Thoracic aorta (tissue), 2 donors: ENCODE data around the gene MTPN. TPM values are rescaled to one million over a fixed set of nuclear protein-coding genes. Genes with fewer than 3 reads are reported as not detected.

Experiments
- ATAC-seq: fragments of 150-250 bp; one replicate; pipeline ENCODE4 v1.8.0; 2017; ENCODE audit warnings: low read depth; ENCODE audit not compliant: insufficient number of reproducible peaks, low FRiP score
- DNase-seq: peaks from one replicate; pipeline ENCODE4 v3.0.0-alpha.2; 2020; ENCODE audit warnings: low spot score
- H3K27ac ChIP-seq, 2 donors: fragments of 200-600 bp; sonication (generic); 1 replicate in 1 of 2; 2 replicates in 1 of 2; pipeline ENCODE4 v1.5.1; 2016; ENCODE audit warnings: mild to moderate bottlenecking in 2 of 2, moderate library complexity in 2 of 2
- H3K27me3 ChIP-seq: fragments of 200-600 bp; sonication (generic); replicated peaks from 2 replicates; pipeline ENCODE4 v1.6.0; 2016; ENCODE audit warnings: mild to moderate bottlenecking; ENCODE audit not compliant: insufficient read depth
- H3K36me3 ChIP-seq: fragments of 200-600 bp; sonication (generic); one replicate; pipeline ENCODE4 v1.5.1; 2016
- H3K4me1 ChIP-seq, 2 donors: fragments of 200-600 bp; sonication (generic); 1 replicate in 1 of 2; 2 replicates in 1 of 2; pipeline versions ENCODE4 v1.5.1 to v1.6.0; 2016; ENCODE audit warnings: low read depth in 2 of 2, mild to moderate bottlenecking in 1 of 2; ENCODE audit not compliant: control insufficient read depth in 1 of 2
- H3K4me3 ChIP-seq: fragments of 200-600 bp; sonication (generic); 2 replicates; pipeline ENCODE4 v1.5.1; 2016; ENCODE audit warnings: mild to moderate bottlenecking
- H3K9me3 ChIP-seq: fragments of 200-600 bp; sonication (generic); 2 replicates; pipeline ENCODE4 v1.5.1; 2016
- total RNA-seq, 2 donors: library from RNA; depleted of rRNA; stranded (reverse); fragments of >200 nt; gene quantifications; one replicate each; pipeline versions ENCODE4 v1.1.0 to v1.2.3, GENCODE V29; 2016
- TF ChIP-seq, protein P1 (sequence below): fragments of 200-600 bp; sonication (generic); IDR thresholded peaks from one replicate; pipeline ENCODE4 v1.5.1; 2019; ENCODE audit warnings: antibody characterized with exemption

The MTPN gene
- total RNA-seq, 2 donors from 2014 or later = 87.2 to 95.0 TPM

- no peaks in the 10 kb centered on the region for H3K36me3 ChIP-seq
These were observed 78.9 kb downstream of the MTPN start for GRCh38 chr7:135898226-135898625.

GRCh38 chr7:135894816-135895215, 82.3 kb downstream of the MTPN start:
- ATAC-seq (no peak), DNase-seq (no peak)
- H3K27me3 ChIP-seq = no peaks in the 10 kb centered on the region
- H3K9me3 ChIP-seq = no peaks in the 10 kb centered on the region
- TF ChIP-seq, protein P1, sequence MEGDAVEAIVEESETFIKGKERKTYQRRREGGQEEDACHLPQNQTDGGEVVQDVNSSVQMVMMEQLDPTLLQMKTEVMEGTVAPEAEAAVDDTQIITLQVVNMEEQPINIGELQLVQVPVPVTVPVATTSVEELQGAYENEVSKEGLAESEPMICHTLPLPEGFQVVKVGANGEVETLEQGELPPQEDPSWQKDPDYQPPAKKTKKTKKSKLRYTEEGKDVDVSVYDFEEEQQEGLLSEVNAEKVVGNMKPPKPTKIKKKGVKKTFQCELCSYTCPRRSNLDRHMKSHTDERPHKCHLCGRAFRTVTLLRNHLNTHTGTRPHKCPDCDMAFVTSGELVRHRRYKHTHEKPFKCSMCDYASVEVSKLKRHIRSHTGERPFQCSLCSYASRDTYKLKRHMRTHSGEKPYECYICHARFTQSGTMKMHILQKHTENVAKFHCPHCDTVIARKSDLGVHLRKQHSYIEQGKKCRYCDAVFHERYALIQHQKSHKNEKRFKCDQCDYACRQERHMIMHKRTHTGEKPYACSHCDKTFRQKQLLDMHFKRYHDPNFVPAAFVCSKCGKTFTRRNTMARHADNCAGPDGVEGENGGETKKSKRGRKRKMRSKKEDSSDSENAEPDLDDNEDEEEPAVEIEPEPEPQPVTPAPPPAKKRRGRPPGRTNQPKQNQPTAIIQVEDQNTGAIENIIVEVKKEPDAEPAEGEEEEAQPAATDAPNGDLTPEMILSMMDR = no peak
- H3K27ac ChIP-seq = no peak overlapping the region
- no peak overlapping the region for H3K4me3 ChIP-seq
- H3K36me3 ChIP-seq = no peaks in the 10 kb centered on the region
- no peaks in the 10 kb centered on the region for H3K4me1 ChIP-seq

More at GRCh38 chr7:135898226-135898625, 78.9 kb downstream of the MTPN start:
- Histone ChIP-seq H3K27me3 (no peaks in the 10 kb centered on the region), H3K9me3 (no peaks in the 10 kb centered on the region), H3K4me3 (no peak overlapping the region), H3K4me1 (no peaks in the 10 kb centered on the region), H3K27ac (no peak overlapping the region)
- ATAC-seq = no peak
- TF ChIP-seq, protein P1 = no peak
- no peak for DNase-seq

DNA sequence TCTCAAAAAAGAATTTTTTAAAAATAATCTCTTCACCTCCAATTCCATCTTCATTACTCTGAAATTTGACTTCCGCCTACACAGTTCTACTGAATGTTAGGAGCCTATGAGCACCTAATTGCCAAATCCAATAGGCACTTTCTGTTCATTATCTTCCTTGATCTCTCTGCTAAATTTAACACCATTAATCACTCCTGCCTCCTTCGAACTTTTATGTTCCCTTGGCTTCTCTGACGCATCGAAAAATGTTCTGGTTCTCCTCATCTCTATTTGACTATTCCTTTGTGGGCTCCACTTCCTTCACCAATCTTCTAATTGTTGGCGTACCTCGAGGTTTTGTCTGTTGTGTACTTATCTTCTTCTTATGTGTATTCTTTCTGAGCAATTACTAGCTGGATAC, 87.3 kb downstream of the MTPN start:
- Histone ChIP-seq H3K9me3 (no peaks in the 10 kb centered on the region), H3K27ac (no peak overlapping the region), H3K27me3 (no peaks in the 10 kb centered on the region), H3K4me3 (no peak overlapping the region), H3K4me1 (no peaks in the 10 kb centered on the region), H3K36me3 (no peaks in the 10 kb centered on the region)
- TF ChIP-seq, protein P1 = no peak
- DNase-seq (no peak), ATAC-seq (no peak)

DNA sequence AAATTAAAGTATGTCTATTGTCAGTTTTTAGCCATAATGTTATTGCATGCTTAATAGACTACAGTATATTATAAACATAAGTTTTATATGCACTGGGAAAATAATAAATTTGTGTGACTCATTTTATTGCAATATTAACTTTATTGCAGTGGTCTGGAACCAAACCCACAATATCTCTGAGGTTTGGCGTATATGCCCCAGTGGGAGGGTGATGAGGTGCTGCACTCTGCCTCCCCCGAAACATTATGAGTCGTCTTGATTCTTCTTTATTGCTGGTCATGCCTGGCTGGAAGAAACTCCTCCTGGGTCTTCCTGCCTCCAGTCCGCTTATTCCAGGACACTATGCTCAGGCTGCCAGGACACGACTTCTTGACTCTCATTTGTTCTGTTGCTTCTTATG, 88.4 kb downstream of the MTPN start:
- Histone ChIP-seq H3K4me3 (no peak overlapping the region), H3K4me1 (no peaks in the 10 kb centered on the region), H3K27me3 (no peaks in the 10 kb centered on the region), H3K36me3 (no peaks in the 10 kb centered on the region), H3K27ac (no peak overlapping the region), H3K9me3 (no peaks in the 10 kb centered on the region)
- no peak for DNase-seq
- TF ChIP-seq, protein P1 = no peak
- ATAC-seq = no peak

DNA sequence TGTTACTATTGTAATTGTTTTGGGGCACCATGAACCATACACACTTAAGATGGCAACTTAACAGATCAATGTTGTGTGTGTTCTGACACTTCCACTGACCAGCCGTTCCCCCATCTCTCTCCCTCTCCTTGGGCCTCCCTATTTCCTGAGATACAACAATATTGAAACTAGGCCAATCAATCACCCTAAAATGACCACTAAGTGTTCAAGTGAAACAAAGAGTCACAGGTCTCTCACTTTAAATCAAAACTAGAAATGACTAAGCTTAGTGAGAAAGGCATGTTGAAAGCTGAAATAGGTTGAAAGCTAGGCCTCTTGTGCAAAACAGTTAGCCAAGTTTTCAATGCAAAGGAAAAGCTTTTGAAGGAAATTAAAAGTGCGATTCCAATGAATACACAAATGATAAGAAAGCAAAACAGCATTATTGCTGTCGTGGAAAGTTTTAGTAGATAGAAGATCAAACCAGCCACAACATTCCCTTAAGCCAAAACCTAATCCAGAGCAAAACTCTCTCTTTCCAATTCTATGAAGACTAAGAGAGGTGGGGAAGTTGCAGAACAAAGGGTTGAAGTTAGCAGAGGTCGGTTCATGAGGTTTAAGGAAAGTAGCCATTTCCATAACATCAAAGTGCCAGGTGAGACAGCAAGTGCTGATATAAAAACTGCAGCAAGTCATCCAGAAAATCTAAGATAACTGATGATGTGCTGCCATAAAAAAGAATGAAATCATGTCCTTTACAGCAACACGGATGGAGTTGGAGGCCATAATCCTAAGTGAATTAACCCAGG, 90.6 kb downstream of the MTPN start:
- no peak for DNase-seq
- Histone ChIP-seq H3K4me3 (no peak overlapping the region), H3K36me3 (no peaks in the 10 kb centered on the region), H3K9me3 (no peaks in the 10 kb centered on the region), H3K27ac (no peak overlapping the region), H3K27me3 (no peaks in the 10 kb centered on the region), H3K4me1 (no peaks in the 10 kb centered on the region)
- no peak for ATAC-seq
- TF ChIP-seq, protein P1 = no peak
